Small intestine (tissue), 16 donors: Measurements from ENCODE around the gene SARS2. TPM values are rescaled to one million over a fixed set of nuclear protein-coding genes. Genes with fewer than 3 reads are reported as not detected.

ENCODE experiments used
- DNase-seq, 2 donors: peaks; one replicate each; pipeline versions ENCODE4 v3.0.0 to v3.0.0-alpha.2; 2013
- FAIRE-seq: peaks from 2 replicates; lab custom pipeline; 2012; peaks lifted over from hg19 to GRCh38; lab: Jason Lieb, UNC
- H3K27ac ChIP-seq, 3 donors: one replicate each; pipeline ENCODE4 v1.5.1; 2013; ENCODE audit warnings: low read length in 2 of 3, mild to moderate bottlenecking in 2 of 3, control low read depth in 1 of 3, inconsistent platforms in 1 of 3, low read depth in 1 of 3, moderate library complexity in 1 of 3
- H3K27me3 ChIP-seq, 3 donors: one replicate each; pipeline ENCODE4 v1.6.1; 2013; ENCODE audit warnings: low read length in 3 of 3, inconsistent platforms in 1 of 3; ENCODE audit not compliant: control insufficient read depth in 3 of 3, insufficient read depth in 3 of 3
- H3K36me3 ChIP-seq, 3 donors: one replicate each; pipeline ENCODE4 v1.6.1; 2013; ENCODE audit warnings: low read length in 3 of 3, inconsistent platforms in 1 of 3, low read depth in 1 of 3, mild to moderate bottlenecking in 1 of 3, moderate library complexity in 1 of 3; ENCODE audit not compliant: control insufficient read depth in 3 of 3, insufficient read depth in 2 of 3
- H3K4me1 ChIP-seq, 3 donors: one replicate each; pipeline ENCODE4 v1.6.1; 2013; ENCODE audit warnings: low read length in 2 of 3, inconsistent platforms in 1 of 3, low read depth in 1 of 3, mild to moderate bottlenecking in 1 of 3, moderate library complexity in 1 of 3; ENCODE audit not compliant: control insufficient read depth in 3 of 3, insufficient read depth in 2 of 3
- H3K4me3 ChIP-seq, 3 donors: one replicate each; pipeline ENCODE4 v1.5.1; 2013; ENCODE audit warnings: low read length in 3 of 3, control low read depth in 1 of 3, inconsistent platforms in 1 of 3, low read depth in 1 of 3, mild to moderate bottlenecking in 1 of 3, moderate library complexity in 1 of 3
- H3K9me3 ChIP-seq, 2 donors: one replicate each; pipeline ENCODE4 v1.6.1; 2013; ENCODE audit warnings: low read depth in 1 of 2, low read length in 1 of 2; ENCODE audit not compliant: control insufficient read depth in 2 of 2, insufficient read depth in 1 of 2
- WGBS, 3 donors: extraction: QIAGEN DNeasy Blood & Tissue Kit; methylation state at CpG; one replicate each; pipeline ENCODE4 v1.1.7; 2013; 5-methylcytosine and 5-hydroxymethylcytosine counted together
- long read RNA-seq, 10 donors: transcript quantifications; one replicate each; lab custom pipeline, GENCODE V29; 2026
- polyA plus RNA-seq, 4 donors: library from polyadenylated mRNA; stranded (reverse) in 3 of 4; unstranded in 1 of 4; fragments of 200-250 nt in 3 of 4; fragments of 120-200 nt in 1 of 4; gene quantifications; one replicate each; pipeline versions ENCODE4 v1.2.1 to v1.2.3, GENCODE V29; 2013
- donor health status: healthy with polysubstance abuse.
- donor health status: control.
- donor health status: control.
- donor health status: Bipolar disorder and iron deficiency.
- donor health status: healthy.

The SARS2 gene
- polyA plus RNA-seq = 10 to 100 TPM; 21.9 to 42.0 (median 27.4) TPM
- long read RNA-seq, donor 1, transcript SARS2-201 (16 exons, 2,057 nt) = major isoform, 6 of 6 reads
- long read RNA-seq, donor 1, partial matches to known transcripts = 0 of 6 reads
- long read RNA-seq, donor 1, other reads (novel, unspliced or antisense) = 0 of 6 reads
- long read RNA-seq, donor 2, partial matches to known transcripts = 0 of 4 reads
- long read RNA-seq, donor 2, other reads (novel, unspliced or antisense) = 0 of 4 reads
- long read RNA-seq, donor 3, partial matches to known transcripts = 0 of 2 reads
- long read RNA-seq, donor 3, other reads (novel, unspliced or antisense) = 0 of 2 reads
- long read RNA-seq, donor 4 = 0 reads
- long read RNA-seq, donor 5, partial matches to known transcripts = 0 of 4 reads
- long read RNA-seq, donor 5, other reads (novel, unspliced or antisense) = 0 of 4 reads
- long read RNA-seq, donor 6, partial matches to known transcripts = 0 of 3 reads
- long read RNA-seq, donor 6, other reads (novel, unspliced or antisense) = 0 of 3 reads
- long read RNA-seq, donor 7, partial matches to known transcripts = 0 of 2 reads
- long read RNA-seq, donor 7, other reads (novel, unspliced or antisense) = 0 of 2 reads
- long read RNA-seq, donor 8 = 0 reads
- long read RNA-seq, donor 9 = 0 reads
- long read RNA-seq, donor 10, partial matches to known transcripts = 0 of 3 reads
- long read RNA-seq, donor 10, other reads (novel, unspliced or antisense) = 0 of 3 reads

GRCh38 chr19:38929929-38930775, at the start of gene SARS2:
Gene SARS2 (minus strand): TSS chr19:38930763. CDS start chr19:38930736, 27 bp downstream.
- 1 to 2% (median 2%) methylated on average over 49 of the region's 49 CpGs for WGBS, 3 donors
- H3K36me3 ChIP-seq = peaks cover 0 to 60% (median 0%) of the 10 kb centered on the region in 3 donors
- H3K27ac ChIP-seq = peak within 1 kb of the TSS; percentile 56 to 93 (median 82)
- peaks cover 0 to 12% of the 10 kb centered on the region in 2 donors for H3K9me3 ChIP-seq
- no peak for FAIRE-seq
- H3K4me1 ChIP-seq = peaks cover 0 to 7% (median 2%) of the 10 kb centered on the region in 3 donors
- H3K4me3 ChIP-seq = peak within 1 kb of the TSS; percentile 44 to 98 (median 63)
- no peaks in the 10 kb centered on the region for H3K27me3 ChIP-seq
- peak; percentile 90 to 96 for DNase-seq

GRCh38 chr19:38979812-38980211, 49.2 kb upstream of the SARS2 start:
- Histone ChIP-seq H3K4me1 (peaks cover 0 to 21% (median 5%) of the 10 kb centered on the region in 3 donors), H3K9me3 (peaks cover 0 to 11% of the 10 kb centered on the region in 2 donors), H3K27me3 (peaks cover 0 to 3% (median 0%) of the 10 kb centered on the region in 3 donors), H3K36me3 (no peaks in the 10 kb centered on the region), H3K27ac (no peak overlapping the region), H3K4me3 (no peak overlapping the region)
- no peak for FAIRE-seq
- no peak for DNase-seq
- WGBS, 3 donors = 80 to 85% (median 84%) methylated on average over 5 of the region's 5 CpGs

- peaks cover 0 to 26% (median 5%) of the 10 kb centered on the region in 3 donors for H3K4me1 ChIP-seq
- no peak overlapping the region for H3K4me3 ChIP-seq
- peak overlapping the region in 1 of 3 donors; percentile 66 for H3K27ac ChIP-seq
- H3K27me3 ChIP-seq = peaks cover 0 to 3% (median 0%) of the 10 kb centered on the region in 3 donors
- peaks cover 0 to under 1% (median 0%) of the 10 kb centered on the region in 3 donors for H3K36me3 ChIP-seq
- WGBS, 3 donors = 39 to 70% (median 41%) methylated on average over 3 of the region's 3 CpGs
- DNase-seq (no peak), FAIRE-seq (no peak)
- H3K9me3 ChIP-seq = peaks cover 0 to 11% of the 10 kb centered on the region in 2 donors
Observed at GRCh38 chr19:38978326-38978689, 47.7 kb upstream of the SARS2 start.

GRCh38 chr19:38977445-38978325, 47.1 kb upstream of the SARS2 start:
- Histone ChIP-seq H3K36me3 (peaks cover 0 to 5% (median 0%) of the 10 kb centered on the region in 3 donors), H3K9me3 (peaks cover 0 to 11% of the 10 kb centered on the region in 2 donors), H3K27ac (peak overlapping the region in 1 of 3 donors; percentile 66), H3K4me1 (peaks cover 0 to 26% (median 5%) of the 10 kb centered on the region in 3 donors), H3K4me3 (no peak overlapping the region), H3K27me3 (peaks cover 0 to 3% (median 0%) of the 10 kb centered on the region in 3 donors)
- peak in 1 of 2 donors; percentile 54 for DNase-seq
- WGBS, 3 donors = 66 to 78% (median 72%) methylated on average over 15 of the region's 15 CpGs
- no peak for FAIRE-seq

- 2 to 23% (median 8%) methylated on average over 9 to 22 of the region's 22 CpGs for WGBS, 3 donors
- Histone ChIP-seq H3K36me3 (peaks cover 0 to 13% (median 0%) of the 10 kb centered on the region in 3 donors), H3K9me3 (peaks cover 0 to 6% of the 10 kb centered on the region in 2 donors), H3K4me1 (peaks cover 0 to 26% (median 5%) of the 10 kb centered on the region in 3 donors), H3K27ac (peak overlapping the region; percentile 61 to 91 (median 82)), H3K27me3 (peaks cover 0 to 3% (median 0%) of the 10 kb centered on the region in 3 donors), H3K4me3 (peak overlapping the region in 2 of 3 donors; percentile 54 to 65)
- peak; percentile 60 to 89 for DNase-seq
- no peak for FAIRE-seq
Observed at GRCh38 chr19:38975861-38976271, 45.3 kb upstream of the SARS2 start.

- peaks cover 0 to 3% (median 0%) of the 10 kb centered on the region in 3 donors for H3K27me3 ChIP-seq
- DNase-seq (peak; percentile 40 to 91), FAIRE-seq (no peak)
- 5 to 12% (median 6%) methylated on average over 35 to 63 of the region's 63 CpGs for WGBS, 3 donors
- H3K36me3 ChIP-seq = peaks cover 0 to 17% (median 0%) of the 10 kb centered on the region in 3 donors
- peak within 1 kb of the TSS; percentile 61 to 99 (median 82) for H3K27ac ChIP-seq
- peaks cover 0 to under 1% of the 10 kb centered on the region in 2 donors for H3K9me3 ChIP-seq
- H3K4me1 ChIP-seq = peaks cover 0 to 26% (median 5%) of the 10 kb centered on the region in 3 donors
- peak within 1 kb of the TSS; percentile 33 to 88 (median 65) for H3K4me3 ChIP-seq
Observed at GRCh38 chr19:38975214-38975860, 44.8 kb upstream of the SARS2 start, which contains the start of gene FBXO17. Gene FBXO17 (minus strand): TSS chr19:38975742. CDS start chr19:38950319, 25,423 bp downstream.
